KMS-11 (cell line): ENCODE data around the gene TBC1D14.

Source experiments
- H2AFZ ChIP-seq: fragments of 200-600 bp; sonication (generic); 2 replicates; pipeline ENCODE4 v1.6.1; 2016; ENCODE audit warnings: antibody characterized with exemption, mixed run types, low read depth
- H3K27ac ChIP-seq: fragments of 200-600 bp; sonication (generic); 2 replicates; pipeline ENCODE4 v1.6.1; 2016; ENCODE audit warnings: mild to moderate bottlenecking, mixed run types
- H3K27me3 ChIP-seq: fragments of 200-600 bp; sonication (generic); 2 replicates; pipeline ENCODE4 v1.6.1; 2017; ENCODE audit warnings: mild to moderate bottlenecking, low read depth, mixed run types, moderate library complexity; ENCODE audit not compliant: insufficient read depth
- H3K36me3 ChIP-seq: fragments of 200-600 bp; sonication (generic); 2 replicates; pipeline ENCODE4 v1.6.1; 2017; ENCODE audit warnings: mild to moderate bottlenecking, mixed run types; ENCODE audit not compliant: insufficient read depth
- H3K4me1 ChIP-seq: fragments of 200-600 bp; sonication (generic); 2 replicates; pipeline ENCODE4 v1.6.1; 2016; ENCODE audit warnings: mild to moderate bottlenecking, low read depth, mixed run types; ENCODE audit not compliant: poor library complexity, severe bottlenecking
- H3K4me2 ChIP-seq: fragments of 200-600 bp; sonication (generic); 2 replicates; pipeline ENCODE4 v1.7.0; 2016; ENCODE audit warnings: mild to moderate bottlenecking, mixed run types
- H3K4me3 ChIP-seq: fragments of 200-600 bp; sonication (generic); IDR thresholded peaks from 2 replicates; pipeline ENCODE4 v1.6.1; 2017; ENCODE audit warnings: low read depth, low read length, mixed read lengths; ENCODE audit not compliant: insufficient read depth
- H3K79me2 ChIP-seq: fragments of 200-600 bp; sonication (generic); 2 replicates; pipeline ENCODE4 v1.6.1; 2016; ENCODE audit warnings: low read depth, mixed run types; ENCODE audit not compliant: insufficient read depth
- H3K9ac ChIP-seq: fragments of 200-600 bp; sonication (generic); 2 replicates; pipeline ENCODE4 v1.6.1; 2016; ENCODE audit warnings: mild to moderate bottlenecking, mixed run types
- H4K20me1 ChIP-seq: fragments of 200-600 bp; sonication (generic); 2 replicates; pipeline ENCODE4 v1.6.1; 2016; ENCODE audit warnings: mild to moderate bottlenecking, mixed run types; ENCODE audit not compliant: insufficient read depth
- TF ChIP-seq, protein P1 (sequence below): fragments of 200-600 bp; sonication (generic); conservative IDR thresholded peaks from 2 replicates; pipeline ENCODE4 v1.6.1; 2017; ENCODE audit warnings: low read depth, mild to moderate bottlenecking, antibody characterized with exemption, low read length, moderate library complexity, mixed read lengths

Gene TBC1D14

DNA sequence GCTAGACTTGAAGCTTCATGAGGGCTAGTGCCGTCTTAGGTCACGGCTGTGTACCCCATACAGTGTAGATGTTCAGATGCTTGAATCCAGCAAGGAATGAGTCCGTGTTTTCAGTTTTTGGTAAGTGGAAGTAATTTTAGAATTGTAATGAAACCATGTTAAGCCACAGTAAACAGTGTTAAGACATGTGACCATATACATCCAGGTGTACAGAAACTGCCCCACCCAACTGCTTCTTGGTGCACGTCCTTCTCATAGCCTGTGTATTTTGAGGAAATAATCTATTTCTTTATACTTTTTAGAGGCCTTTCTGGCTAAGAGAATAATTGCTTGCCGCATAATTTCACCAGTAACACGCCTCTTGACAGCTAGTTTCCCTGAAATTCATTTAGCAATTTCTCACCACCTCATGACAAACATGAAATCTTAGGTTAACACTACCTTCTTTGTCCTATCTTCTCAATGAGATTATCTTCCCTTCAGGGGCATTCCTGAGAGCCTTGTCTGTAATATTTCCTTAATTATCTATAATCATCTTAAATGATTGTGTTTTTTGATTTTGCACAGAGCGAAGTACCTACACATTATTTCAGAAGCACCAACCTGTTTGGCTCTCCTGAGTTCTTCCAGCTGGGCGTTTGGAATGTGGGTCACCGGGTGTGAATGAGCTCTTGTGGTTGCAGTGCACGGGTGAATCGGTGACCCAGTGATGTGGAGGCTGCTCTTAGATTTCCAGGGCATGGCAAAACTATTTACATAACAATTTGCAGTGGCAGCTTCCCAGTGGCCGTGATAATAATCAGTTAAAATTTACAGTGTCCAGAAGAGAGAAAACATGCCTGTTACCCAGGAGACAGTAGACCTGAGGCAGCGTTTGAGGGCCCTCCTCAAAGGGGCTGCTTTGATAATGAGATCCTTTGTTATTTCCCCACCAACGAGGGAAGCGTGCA, 83.4 kb downstream of the TBC1D14 start:
- H3K9ac ChIP-seq: no peak overlapping the region
- H3K27ac ChIP-seq: peak overlapping the region; percentile 49; the same call in 1 of the 2 replicates
- no peaks in the 10 kb centered on the region for H3K36me3 ChIP-seq
- H4K20me1 ChIP-seq: no peaks in the 10 kb centered on the region; the same call in 1 of the 2 replicates
- no peak overlapping the region for H3K4me3 ChIP-seq
- peak overlapping the region; percentile 78 for H3K4me2 ChIP-seq
- H3K79me2 ChIP-seq: peaks cover 44% of the 10 kb centered on the region; the same call in 1 of the 2 replicates
- TF ChIP-seq, protein P1, sequence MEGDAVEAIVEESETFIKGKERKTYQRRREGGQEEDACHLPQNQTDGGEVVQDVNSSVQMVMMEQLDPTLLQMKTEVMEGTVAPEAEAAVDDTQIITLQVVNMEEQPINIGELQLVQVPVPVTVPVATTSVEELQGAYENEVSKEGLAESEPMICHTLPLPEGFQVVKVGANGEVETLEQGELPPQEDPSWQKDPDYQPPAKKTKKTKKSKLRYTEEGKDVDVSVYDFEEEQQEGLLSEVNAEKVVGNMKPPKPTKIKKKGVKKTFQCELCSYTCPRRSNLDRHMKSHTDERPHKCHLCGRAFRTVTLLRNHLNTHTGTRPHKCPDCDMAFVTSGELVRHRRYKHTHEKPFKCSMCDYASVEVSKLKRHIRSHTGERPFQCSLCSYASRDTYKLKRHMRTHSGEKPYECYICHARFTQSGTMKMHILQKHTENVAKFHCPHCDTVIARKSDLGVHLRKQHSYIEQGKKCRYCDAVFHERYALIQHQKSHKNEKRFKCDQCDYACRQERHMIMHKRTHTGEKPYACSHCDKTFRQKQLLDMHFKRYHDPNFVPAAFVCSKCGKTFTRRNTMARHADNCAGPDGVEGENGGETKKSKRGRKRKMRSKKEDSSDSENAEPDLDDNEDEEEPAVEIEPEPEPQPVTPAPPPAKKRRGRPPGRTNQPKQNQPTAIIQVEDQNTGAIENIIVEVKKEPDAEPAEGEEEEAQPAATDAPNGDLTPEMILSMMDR: no peak
- H3K27me3 ChIP-seq: no peaks in the 10 kb centered on the region
- H2AFZ ChIP-seq: no peak overlapping the region
- peaks cover 62% of the 10 kb centered on the region for H3K4me1 ChIP-seq

DNA sequence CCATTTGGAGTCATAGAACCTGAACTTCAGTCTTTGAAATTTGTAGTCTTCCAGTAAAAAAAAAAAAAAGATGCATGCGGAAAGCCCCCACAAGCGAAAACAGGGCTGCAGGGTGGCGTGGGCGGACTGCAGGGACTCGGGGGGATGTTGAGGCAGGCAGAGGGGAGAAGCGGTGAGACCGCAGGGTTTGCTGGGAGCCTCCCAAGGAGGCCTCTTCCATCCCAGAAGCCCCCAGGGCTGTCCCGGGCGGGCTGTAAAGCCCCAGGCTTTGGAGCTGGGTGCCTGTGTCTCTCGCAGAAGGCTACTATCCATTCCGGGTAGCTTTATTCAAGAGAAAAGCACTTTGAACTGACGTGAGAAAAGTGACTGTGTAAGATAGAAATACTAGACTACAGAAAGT, 86.9 kb downstream of the TBC1D14 start:
- Histone ChIP-seq H3K4me2 (no peak overlapping the region), H2AFZ (no peak overlapping the region), H3K4me3 (no peak overlapping the region), H3K4me1 (peaks cover 29% of the 10 kb centered on the region), H4K20me1 (no peaks in the 10 kb centered on the region), H3K27ac (no peak overlapping the region), H3K9ac (no peak overlapping the region), H3K36me3 (no peaks in the 10 kb centered on the region), H3K27me3 (no peaks in the 10 kb centered on the region), H3K79me2 (peaks cover 18% of the 10 kb centered on the region; the same call in 1 of the 2 replicates)
- TF ChIP-seq, protein P1: no peak

DNA sequence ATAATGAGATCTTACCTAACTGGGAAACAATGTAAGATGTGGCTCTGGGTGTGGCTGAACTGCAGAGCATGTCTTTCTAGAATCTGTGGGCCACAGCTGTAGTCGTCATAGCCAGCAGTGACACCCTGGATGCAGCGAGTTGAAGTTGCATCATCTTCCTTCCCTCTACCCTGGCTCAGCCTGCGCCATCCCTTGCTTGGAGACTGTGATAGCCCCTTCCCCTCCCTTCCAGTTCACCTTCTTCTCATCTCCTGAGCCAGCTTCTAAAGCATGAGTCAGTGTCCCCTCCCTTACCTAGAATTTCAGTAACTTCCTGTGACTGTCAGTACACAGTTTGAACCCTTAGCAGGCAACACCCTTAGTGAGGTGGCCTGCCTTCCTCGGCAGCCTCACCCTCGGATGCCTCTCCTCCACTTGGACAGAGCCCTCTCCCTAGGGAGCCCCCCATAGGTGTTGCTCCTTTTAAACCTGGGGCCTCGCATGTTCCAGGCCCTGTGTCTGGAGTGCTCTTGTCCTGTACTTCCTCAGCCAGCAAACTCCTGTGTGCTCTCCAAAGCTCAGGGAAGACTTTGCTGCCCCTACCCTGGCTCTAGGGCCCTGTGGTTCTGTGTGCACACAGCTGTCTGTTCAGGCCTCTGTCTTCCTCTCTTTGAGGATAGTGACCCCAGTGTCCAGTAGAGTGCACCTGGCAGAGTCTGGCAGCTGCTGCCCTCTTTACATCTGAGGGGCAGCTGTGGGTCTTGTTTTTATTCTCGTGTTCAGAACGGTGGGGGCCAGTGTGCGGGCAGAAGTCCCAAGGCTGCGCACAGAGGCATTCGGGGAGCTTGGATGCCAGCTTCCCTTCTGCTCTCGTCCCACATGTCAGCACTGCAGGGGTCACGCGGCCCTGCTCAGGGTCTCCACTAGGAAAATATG, 89.8 kb downstream of the TBC1D14 start:
- TF ChIP-seq, protein P1: no peak
- Histone ChIP-seq H3K27ac (no peak overlapping the region), H3K4me2 (no peak overlapping the region), H3K36me3 (no peaks in the 10 kb centered on the region), H3K9ac (no peak overlapping the region), H4K20me1 (no peaks in the 10 kb centered on the region), H3K4me3 (no peak overlapping the region), H2AFZ (no peak overlapping the region), H3K27me3 (no peaks in the 10 kb centered on the region), H3K79me2 (no peaks in the 10 kb centered on the region; the same call in 1 of the 2 replicates), H3K4me1 (no peaks in the 10 kb centered on the region)

DNA sequence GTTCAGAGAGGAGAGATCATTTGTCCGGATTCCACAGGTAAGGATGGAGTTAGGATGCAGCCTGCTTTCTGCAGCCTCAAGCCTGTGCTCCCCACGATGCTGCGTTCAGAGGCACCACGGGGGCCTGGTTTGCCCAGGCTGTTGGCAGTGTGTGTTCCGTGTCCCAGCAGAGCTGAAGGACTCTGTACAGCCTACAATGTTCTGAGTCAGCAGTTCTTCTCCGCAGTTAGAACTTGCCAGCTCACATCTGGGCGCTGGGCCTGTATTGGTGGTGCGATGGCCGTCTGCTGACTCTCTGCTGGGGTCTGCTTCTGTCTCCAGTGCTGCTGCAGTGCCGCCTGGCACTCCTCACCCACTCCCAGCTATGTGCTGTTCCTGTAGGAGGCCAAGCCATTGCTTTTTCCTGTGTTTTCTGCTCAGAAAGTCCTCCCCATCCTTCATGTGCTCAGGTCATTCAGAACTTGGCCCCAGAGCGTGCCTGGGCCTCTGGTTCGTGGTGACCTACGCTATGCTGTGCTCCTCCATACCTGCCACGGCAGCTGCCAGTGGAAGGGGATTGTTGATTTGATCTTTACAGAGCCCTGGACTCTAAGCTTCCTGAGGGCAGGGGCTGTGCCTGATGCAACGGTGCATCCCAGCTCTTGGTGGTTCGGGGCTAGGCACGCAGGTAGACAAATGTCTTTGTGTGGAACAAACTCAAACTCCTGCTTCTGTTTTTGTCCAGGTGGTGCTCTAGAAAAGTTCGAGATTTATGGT, 91.0 kb downstream of the TBC1D14 start:
- Histone ChIP-seq H3K4me1 (no peaks in the 10 kb centered on the region), H3K27ac (no peak overlapping the region), H2AFZ (no peak overlapping the region), H4K20me1 (no peaks in the 10 kb centered on the region), H3K9ac (no peak overlapping the region), H3K36me3 (no peaks in the 10 kb centered on the region), H3K4me2 (no peak overlapping the region), H3K27me3 (no peaks in the 10 kb centered on the region), H3K4me3 (no peak overlapping the region), H3K79me2 (no peaks in the 10 kb centered on the region)
- TF ChIP-seq, protein P1: no peak
